K562 (cell line): ENCODE data around the gene GPC2. TPM values are rescaled to one million over a fixed set of nuclear protein-coding genes. Genes with fewer than 3 reads are reported as not detected.

Source experiments
- CBX1 ChIP-seq: sonication (generic); IDR thresholded peaks from 2 replicates; pipeline ENCODE4 v1.6.1; 2016; ENCODE audit warnings: antibody characterized with exemption, low read depth, mild to moderate bottlenecking
- GABPB2 ChIP-seq: fragments of 250-450 bp; sonication (Bioruptor Pico); conservative IDR thresholded peaks from 2 replicates; pipeline ENCODE4 v1.5.1; 2021; ENCODE audit warnings: mild to moderate bottlenecking
- HNRNPH1 ChIP-seq: fragments of 200-400 bp; formaldehyde crosslinking; optimal IDR thresholded peaks from 2 replicates; pipeline ENCODE3; 2017; ENCODE audit warnings: low read depth, mild to moderate bottlenecking, low read length, moderate library complexity
- KLF13 ChIP-seq: fragments of 450-650 bp; IDR thresholded peaks from 2 replicates; pipeline ENCODE4 v1.6.1; 2016; ENCODE audit warnings: missing genetic modification characterization, low read depth, mild to moderate bottlenecking, missing compliant biosample characterization, moderate library complexity, borderline replicate concordance
- PPARD ChIP-seq: fragments of 250-450 bp; sonication (Bioruptor Pico); IDR thresholded peaks from 2 replicates; pipeline ENCODE4 v1.8.0; 2022; ENCODE audit warnings: inconsistent platforms, mild to moderate bottlenecking, moderate library complexity
- ZC3H11A ChIP-seq: IDR thresholded peaks from 2 replicates; pipeline ENCODE4 v1.6.1; 2012; ENCODE audit warnings: low read depth, low read length, improper control_type of control experiment
- ZNF140 ChIP-seq: fragments of 250-450 bp; sonication (Bioruptor Pico); IDR thresholded peaks from 2 replicates; pipeline ENCODE4 v1.8.0; 2021; ENCODE audit warnings: moderate library complexity, mild to moderate bottlenecking, inconsistent platforms
- ZNF431 ChIP-seq: sonication (generic); formaldehyde crosslinking; IDR thresholded peaks from 2 replicates; pipeline ENCODE4 v1.8.0; 2022; ENCODE audit warnings: mild to moderate bottlenecking, missing genetic modification reagents
- polyA plus RNA-seq, 8 experiments: library from polyadenylated mRNA; depleted of rRNA in 4 of 8; stranded (reverse) in 5 of 8; unstranded in 3 of 8; fragments of >200 nt; fragmentation: Nextera tagmentation in 2 of 8; fragmentation: Illumina TruSeq in 1 of 8; extraction: Ambion mirVana in 2 of 8; extraction: Trizol in 1 of 8; gene quantifications; 2 replicates each; pipeline versions ENCODE4 v1.2.1 to v1.2.3, GENCODE V29; 2011 to 2014; ENCODE audit warnings: inconsistent platforms in 1 of 8, missing spikeins in 1 of 8
- total RNA-seq, 7 experiments: library from RNA; depleted of rRNA in 6 of 7; stranded (reverse); fragments of >200 nt in 6 of 7; fragmentation: Illumina TruSeq in 2 of 7; extraction: Trizol in 2 of 7; gene quantifications; 2 replicates each; pipeline versions ENCODE4 v1.2.1 to v1.2.3, GENCODE V29; 2011 to 2021; ENCODE audit warnings: low replicate concordance in 1 of 7
- TF ChIP-seq, protein P1 (sequence below), 2 experiments: IDR thresholded peaks in 1 of 2; conservative IDR thresholded peaks in 1 of 2; 2 replicates each; pipeline ENCODE4 v1.6.1; 2016; ENCODE audit warnings: low read depth in 2 of 2, mild to moderate bottlenecking in 1 of 2, missing compliant biosample characterization in 1 of 2, missing genetic modification characterization in 1 of 2, moderate library complexity in 1 of 2
- TF ChIP-seq, protein P2 (sequence below): IDR thresholded peaks from 2 replicates; pipeline ENCODE4 v1.6.1; 2011; ENCODE audit warnings: borderline replicate concordance, low read depth, mild to moderate bottlenecking, moderate library complexity, low read length; ENCODE audit not compliant: insufficient read depth, poor library complexity, severe bottlenecking
- TF ChIP-seq, protein P3 (sequence below), 2 experiments: fragments of 250-450 bp in 1 of 2; fragments of 450-650 bp in 1 of 2; sonication (Bioruptor Pico) in 1 of 2; IDR thresholded peaks; 2 replicates each; pipeline versions ENCODE4 v1.6.1 to v1.8.0; 2016 to 2021; ENCODE audit warnings: mild to moderate bottlenecking in 2 of 2, moderate library complexity in 2 of 2, missing compliant biosample characterization in 1 of 2, missing genetic modification characterization in 1 of 2
- TF ChIP-seq, protein P4 (sequence below): fragments of 250-450 bp; sonication (Bioruptor Pico); IDR thresholded peaks from 2 replicates; pipeline ENCODE4 v1.8.0; 2022; ENCODE audit warnings: moderate library complexity, mild to moderate bottlenecking, inconsistent platforms
- TF ChIP-seq, protein P5 (sequence below), 2 experiments: fragments of 450-650 bp in 1 of 2; sonication (generic) in 1 of 2; formaldehyde crosslinking; conservative IDR thresholded peaks; 2 replicates each; pipeline versions ENCODE4 v1.4.0 to v1.8.1; 2020 to 2022; ENCODE audit warnings: mild to moderate bottlenecking in 1 of 2, missing genetic modification reagents in 1 of 2
- TF ChIP-seq, protein P6 (sequence below): sonication (generic); formaldehyde crosslinking; IDR thresholded peaks from 2 replicates; pipeline ENCODE4 v1.8.0; 2022; ENCODE audit warnings: mild to moderate bottlenecking, missing genetic modification reagents, borderline replicate concordance

Gene GPC2
- total and polyA plus RNA-seq, 9 of the 15 experiments (the other 6 are each of a cell fraction or from before 2014, with no cell fraction given), result 0.06 to 7.7 (median 1.4) TPM; not detected in 1

DNA sequence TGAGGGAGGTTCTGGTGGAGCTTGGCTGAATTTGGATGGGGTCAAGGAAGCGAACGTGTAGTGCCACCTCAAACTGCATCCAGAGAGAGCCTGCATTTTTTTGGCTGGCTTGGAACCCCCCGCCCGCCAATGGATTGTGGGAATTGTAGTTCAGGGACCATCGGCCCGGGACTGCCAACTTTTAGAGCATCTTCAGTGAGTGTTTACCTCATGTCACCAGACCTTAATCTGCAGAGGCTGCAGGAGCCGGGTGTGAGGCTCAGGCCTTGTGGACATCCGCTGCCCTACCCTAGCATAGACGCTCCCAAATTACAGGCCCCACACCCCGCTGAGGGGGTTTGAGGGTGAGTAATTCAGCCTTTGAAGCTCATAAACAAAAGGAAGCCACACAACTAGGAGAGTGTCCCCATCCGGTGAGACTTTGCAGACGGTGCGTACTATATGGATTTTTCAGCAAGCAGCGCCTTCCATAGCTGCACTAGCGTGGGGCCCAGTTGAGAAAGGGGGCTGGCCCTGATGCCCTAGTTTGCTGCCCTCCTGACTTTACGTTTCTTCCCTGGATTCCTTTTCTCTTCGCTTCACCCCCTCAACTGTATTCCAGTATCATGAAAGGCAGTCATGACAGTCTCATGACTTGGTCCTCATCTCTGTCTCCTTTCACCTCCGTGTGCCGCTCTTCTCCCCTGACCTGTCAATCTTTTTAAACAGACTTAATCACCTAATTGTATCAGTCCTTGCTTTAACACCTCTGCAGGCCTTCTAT is 57.0 kb downstream of the GPC2 start (continued):
- TF ChIP-seq, protein P1, sequence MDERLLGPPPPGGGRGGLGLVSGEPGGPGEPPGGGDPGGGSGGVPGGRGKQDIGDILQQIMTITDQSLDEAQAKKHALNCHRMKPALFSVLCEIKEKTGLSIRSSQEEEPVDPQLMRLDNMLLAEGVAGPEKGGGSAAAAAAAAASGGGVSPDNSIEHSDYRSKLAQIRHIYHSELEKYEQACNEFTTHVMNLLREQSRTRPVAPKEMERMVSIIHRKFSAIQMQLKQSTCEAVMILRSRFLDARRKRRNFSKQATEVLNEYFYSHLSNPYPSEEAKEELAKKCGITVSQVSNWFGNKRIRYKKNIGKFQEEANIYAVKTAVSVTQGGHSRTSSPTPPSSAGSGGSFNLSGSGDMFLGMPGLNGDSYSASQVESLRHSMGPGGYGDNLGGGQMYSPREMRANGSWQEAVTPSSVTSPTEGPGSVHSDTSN (CRISPR knock-in tag; IDR thresholded peaks at IDR 0.05; ENCODE audit: low read depth), result no peak
- TF ChIP-seq, protein P1 (tag; conservative IDR thresholded peaks at IDR 0.05; ENCODE audit: low read depth), result no peak
- TF ChIP-seq PPARD (CRISPR knock-in tag) (no peak), ZC3H11A (no peak), GABPB2 (no peak), HNRNPH1 (no peak), KLF13 (tag) (peak; percentile 36; the same call in 1 of the 2 replicates), CBX1 (no peak), ZNF431 (no peak), ZNF140 (no peak)
- TF ChIP-seq, protein P2, sequence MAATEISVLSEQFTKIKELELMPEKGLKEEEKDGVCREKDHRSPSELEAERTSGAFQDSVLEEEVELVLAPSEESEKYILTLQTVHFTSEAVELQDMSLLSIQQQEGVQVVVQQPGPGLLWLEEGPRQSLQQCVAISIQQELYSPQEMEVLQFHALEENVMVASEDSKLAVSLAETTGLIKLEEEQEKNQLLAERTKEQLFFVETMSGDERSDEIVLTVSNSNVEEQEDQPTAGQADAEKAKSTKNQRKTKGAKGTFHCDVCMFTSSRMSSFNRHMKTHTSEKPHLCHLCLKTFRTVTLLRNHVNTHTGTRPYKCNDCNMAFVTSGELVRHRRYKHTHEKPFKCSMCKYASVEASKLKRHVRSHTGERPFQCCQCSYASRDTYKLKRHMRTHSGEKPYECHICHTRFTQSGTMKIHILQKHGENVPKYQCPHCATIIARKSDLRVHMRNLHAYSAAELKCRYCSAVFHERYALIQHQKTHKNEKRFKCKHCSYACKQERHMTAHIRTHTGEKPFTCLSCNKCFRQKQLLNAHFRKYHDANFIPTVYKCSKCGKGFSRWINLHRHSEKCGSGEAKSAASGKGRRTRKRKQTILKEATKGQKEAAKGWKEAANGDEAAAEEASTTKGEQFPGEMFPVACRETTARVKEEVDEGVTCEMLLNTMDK, result no peak
- TF ChIP-seq, protein P3, sequence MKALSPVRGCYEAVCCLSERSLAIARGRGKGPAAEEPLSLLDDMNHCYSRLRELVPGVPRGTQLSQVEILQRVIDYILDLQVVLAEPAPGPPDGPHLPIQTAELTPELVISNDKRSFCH (CRISPR knock-in tag; IDR thresholded peaks at IDR 0.05), result no peak
- TF ChIP-seq, protein P3 (tag; IDR thresholded peaks at IDR 0.05), result no peak
- TF ChIP-seq, protein P4, sequence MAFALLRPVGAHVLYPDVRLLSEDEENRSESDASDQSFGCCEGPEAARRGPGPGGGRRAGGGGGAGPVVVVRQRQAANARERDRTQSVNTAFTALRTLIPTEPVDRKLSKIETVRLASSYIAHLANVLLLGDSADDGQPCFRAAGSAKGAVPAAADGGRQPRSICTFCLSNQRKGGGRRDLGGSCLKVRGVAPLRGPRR (CRISPR knock-in tag), result no peak
- TF ChIP-seq, protein P5, sequence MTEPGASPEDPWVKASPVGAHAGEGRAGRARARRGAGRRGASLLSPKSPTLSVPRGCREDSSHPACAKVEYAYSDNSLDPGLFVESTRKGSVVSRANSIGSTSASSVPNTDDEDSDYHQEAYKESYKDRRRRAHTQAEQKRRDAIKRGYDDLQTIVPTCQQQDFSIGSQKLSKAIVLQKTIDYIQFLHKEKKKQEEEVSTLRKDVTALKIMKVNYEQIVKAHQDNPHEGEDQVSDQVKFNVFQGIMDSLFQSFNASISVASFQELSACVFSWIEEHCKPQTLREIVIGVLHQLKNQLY (CRISPR knock-in tag; conservative IDR thresholded peaks at IDR 0.05), result no peak
- TF ChIP-seq, protein P6, sequence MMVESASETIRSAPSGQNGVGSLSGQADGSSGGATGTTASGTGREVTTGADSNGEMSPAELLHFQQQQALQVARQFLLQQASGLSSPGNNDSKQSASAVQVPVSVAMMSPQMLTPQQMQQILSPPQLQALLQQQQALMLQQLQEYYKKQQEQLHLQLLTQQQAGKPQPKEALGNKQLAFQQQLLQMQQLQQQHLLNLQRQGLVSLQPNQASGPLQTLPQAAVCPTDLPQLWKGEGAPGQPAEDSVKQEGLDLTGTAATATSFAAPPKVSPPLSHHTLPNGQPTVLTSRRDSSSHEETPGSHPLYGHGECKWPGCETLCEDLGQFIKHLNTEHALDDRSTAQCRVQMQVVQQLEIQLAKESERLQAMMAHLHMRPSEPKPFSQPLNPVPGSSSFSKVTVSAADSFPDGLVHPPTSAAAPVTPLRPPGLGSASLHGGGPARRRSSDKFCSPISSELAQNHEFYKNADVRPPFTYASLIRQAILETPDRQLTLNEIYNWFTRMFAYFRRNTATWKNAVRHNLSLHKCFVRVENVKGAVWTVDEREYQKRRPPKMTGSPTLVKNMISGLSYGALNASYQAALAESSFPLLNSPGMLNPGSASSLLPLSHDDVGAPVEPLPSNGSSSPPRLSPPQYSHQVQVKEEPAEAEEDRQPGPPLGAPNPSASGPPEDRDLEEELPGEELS (CRISPR knock-in tag), result 0 out of 2 replicates have a peak, but pooled peaks have one; percentile 19
